H9 (cell line): ENCODE measurements around the gene VPS35L. TPM values are rescaled to one million over a fixed set of nuclear protein-coding genes. Genes with fewer than 3 reads are reported as not detected.

Experiments used
- DNase-seq: peaks from one replicate; pipeline ENCODE4 v3.0.0-alpha.2; 2017
- H2AFZ ChIP-seq: one replicate; pipeline ENCODE4 v1.6.1; 2013; ENCODE audit warnings: mild to moderate bottlenecking, low read length, control low read depth, moderate library complexity
- H2AK5ac ChIP-seq: 2 replicates; pipeline ENCODE4 v1.6.1; 2013; ENCODE audit warnings: low read length, control low read depth, mixed read lengths; ENCODE audit not compliant: insufficient read length
- H2BK120ac ChIP-seq: one replicate; pipeline ENCODE4 v1.6.1; 2013; ENCODE audit warnings: low read depth, mild to moderate bottlenecking, low read length, control low read depth, inconsistent platforms; ENCODE audit not compliant: poor library complexity, severe bottlenecking
- H2BK12ac ChIP-seq: 2 replicates; pipeline ENCODE4 v1.6.1; 2013; ENCODE audit warnings: low read length, control low read depth, mixed read lengths, low read depth; ENCODE audit not compliant: insufficient read length
- H2BK15ac ChIP-seq: 2 replicates; pipeline ENCODE4 v1.6.1; 2013; ENCODE audit warnings: low read depth, low read length, control low read depth
- H2BK20ac ChIP-seq: one replicate; pipeline ENCODE4 v1.6.1; 2013; ENCODE audit warnings: low read depth, mild to moderate bottlenecking, low read length, control low read depth, inconsistent platforms; ENCODE audit not compliant: poor library complexity, severe bottlenecking
- H2BK5ac ChIP-seq: 2 replicates; pipeline ENCODE4 v1.6.1; 2013; ENCODE audit warnings: low read length, control low read depth, mixed read lengths; ENCODE audit not compliant: insufficient read length
- H3K14ac ChIP-seq: 2 replicates; pipeline ENCODE4 v1.6.1; 2013; ENCODE audit warnings: low read length, control low read depth; ENCODE audit not compliant: insufficient read depth
- H3K18ac ChIP-seq: 2 replicates; pipeline ENCODE4 v1.6.1; 2013; ENCODE audit warnings: low read depth, mild to moderate bottlenecking, mixed read lengths, low read length, control low read depth; ENCODE audit not compliant: insufficient read length
- H3K23ac ChIP-seq: 2 replicates; pipeline ENCODE4 v1.6.1; 2013; ENCODE audit warnings: low read length, control low read depth, mixed read lengths, low read depth; ENCODE audit not compliant: insufficient read length
- H3K23me2 ChIP-seq: 2 replicates; pipeline ENCODE4 v1.6.1; 2013; ENCODE audit warnings: low read depth, mild to moderate bottlenecking, mixed read lengths, low read length, control low read depth; ENCODE audit not compliant: insufficient read length, poor library complexity, severe bottlenecking
- H3K27ac ChIP-seq: 2 replicates; pipeline ENCODE4 v1.5.1; 2013; ENCODE audit warnings: low read length, control low read depth, mixed read lengths, low read depth; ENCODE audit not compliant: insufficient read length
- H3K27me3 ChIP-seq: 2 replicates; pipeline ENCODE4 v1.6.1; 2013; ENCODE audit warnings: low read length, control low read depth, inconsistent platforms; ENCODE audit not compliant: insufficient read depth
- H3K4ac ChIP-seq: 2 replicates; pipeline ENCODE4 v1.6.1; 2013; ENCODE audit warnings: low read depth, mild to moderate bottlenecking, control low read depth, inconsistent platforms, low read length, moderate library complexity
- H3K4me1 ChIP-seq: 2 replicates; pipeline ENCODE4 v1.6.1; 2013; ENCODE audit warnings: low read length, control low read depth, inconsistent platforms; ENCODE audit not compliant: insufficient read depth
- H3K4me2 ChIP-seq: 2 replicates; pipeline ENCODE4 v1.6.1; 2013; ENCODE audit warnings: low read length, control low read depth, mixed read lengths; ENCODE audit not compliant: insufficient read length, insufficient read depth
- H3K56ac ChIP-seq: 2 replicates; pipeline ENCODE4 v1.6.1; 2013; ENCODE audit warnings: low read depth, mild to moderate bottlenecking, mixed read lengths, low read length, control low read depth; ENCODE audit not compliant: insufficient read length
- H3K79me1 ChIP-seq: 2 replicates; pipeline ENCODE4 v1.6.1; 2013; ENCODE audit warnings: low read depth, mild to moderate bottlenecking, moderate library complexity, low read length, control low read depth, inconsistent platforms; ENCODE audit not compliant: insufficient read depth, poor library complexity, severe bottlenecking
- H3K79me2 ChIP-seq: 2 replicates; pipeline ENCODE4 v1.6.1; 2013; ENCODE audit warnings: low read length, control low read depth, inconsistent platforms; ENCODE audit not compliant: insufficient read depth
- H3K9ac ChIP-seq: 2 replicates; pipeline ENCODE4 v1.6.1; 2013; ENCODE audit warnings: low read length, control low read depth, mixed read lengths; ENCODE audit not compliant: insufficient read length; ENCODE audit errors: extremely low read depth
- H3K9me3 ChIP-seq: one replicate; pipeline ENCODE4 v1.6.1; 2013; ENCODE audit warnings: low read depth, low read length, inconsistent platforms; ENCODE audit not compliant: control insufficient read depth
- H3T11ph ChIP-seq: one replicate; pipeline ENCODE4 v1.6.1; 2013; ENCODE audit warnings: mild to moderate bottlenecking, low read length, control low read depth, inconsistent platforms
- H4K20me1 ChIP-seq: one replicate; pipeline ENCODE4 v1.6.1; 2013; ENCODE audit not compliant: control insufficient read depth, insufficient read length, insufficient read depth
- H4K5ac ChIP-seq: 2 replicates; pipeline ENCODE4 v1.6.1; 2013; ENCODE audit warnings: low read depth, mild to moderate bottlenecking, mixed read lengths, low read length, control low read depth; ENCODE audit not compliant: insufficient read length
- H4K8ac ChIP-seq: replicated peaks from 2 replicates; pipeline ENCODE4 v1.6.1; 2013; ENCODE audit warnings: low read length, control low read depth, mixed read lengths, low read depth; ENCODE audit not compliant: insufficient read length
- H4K91ac ChIP-seq: 2 replicates; pipeline ENCODE4 v1.6.1; 2013; ENCODE audit warnings: low read depth, mild to moderate bottlenecking, moderate library complexity, mixed read lengths, low read length, control low read depth; ENCODE audit not compliant: insufficient read length
- H3K27ac Mint-ChIP-seq, 3 experiments: 2 replicates in 2 of 3; 3 replicates in 1 of 3; pipeline ENCODE4 v1.8.0; 2020 to 2021; ENCODE audit warnings: mixed read lengths in 3 of 3, mild to moderate bottlenecking in 1 of 3, moderate library complexity in 1 of 3
- H3K27me3 Mint-ChIP-seq: 2 replicates; pipeline ENCODE4 v1.8.0; 2021; ENCODE audit warnings: low read depth, mild to moderate bottlenecking, moderate library complexity, mixed read lengths
- H3K36me3 Mint-ChIP-seq, 3 experiments: 2 replicates in 2 of 3; 3 replicates in 1 of 3; pipeline ENCODE4 v1.8.0; 2020 to 2021; ENCODE audit warnings: low read depth in 3 of 3, mixed read lengths in 3 of 3; ENCODE audit not compliant: insufficient read depth in 1 of 3
- H3K4me1 Mint-ChIP-seq, 2 experiments: 2 replicates each; pipeline ENCODE4 v1.8.0; 2020; ENCODE audit warnings: mixed read lengths in 2 of 2
- H3K4me3 Mint-ChIP-seq, 2 experiments: 2 replicates in 1 of 2; 3 replicates in 1 of 2; pipeline ENCODE4 v1.8.0; 2020 to 2021; ENCODE audit warnings: mild to moderate bottlenecking in 2 of 2, mixed read lengths in 2 of 2, moderate library complexity in 1 of 2
- H3K9me3 Mint-ChIP-seq, 2 experiments: 2 replicates in 1 of 2; 3 replicates in 1 of 2; pipeline ENCODE4 v1.8.0; 2020; ENCODE audit warnings: mild to moderate bottlenecking in 2 of 2, mixed read lengths in 2 of 2, moderate library complexity in 1 of 2
- whole genome bisulfite sequencing: extraction: QIAGEN DNeasy Blood & Tissue Kit; methylation state at CpG from one replicate; pipeline ENCODE4 v1.1.7; 2013; ENCODE audit warnings: missing lambda C conversion rate, low lambda C conversion rate, mixed read lengths; ENCODE audit not compliant: insufficient read length; ENCODE audit errors: extremely low coverage; 5-methylcytosine and 5-hydroxymethylcytosine counted together
- total RNA-seq: library from RNA; stranded (reverse); gene quantifications from 2 replicates; pipeline ENCODE4 v1.2.1, GENCODE V29; 2021
- TF ChIP-seq, protein P1 (sequence below): fragments of 200-600 bp; sonication (generic); conservative IDR thresholded peaks from 3 replicates; pipeline ENCODE4 v1.8.0; 2021; ENCODE audit warnings: antibody characterized with exemption, mild to moderate bottlenecking

The VPS35L gene
- total RNA-seq, 1 experiment from 2014 or later = 58.4 TPM

DNA sequence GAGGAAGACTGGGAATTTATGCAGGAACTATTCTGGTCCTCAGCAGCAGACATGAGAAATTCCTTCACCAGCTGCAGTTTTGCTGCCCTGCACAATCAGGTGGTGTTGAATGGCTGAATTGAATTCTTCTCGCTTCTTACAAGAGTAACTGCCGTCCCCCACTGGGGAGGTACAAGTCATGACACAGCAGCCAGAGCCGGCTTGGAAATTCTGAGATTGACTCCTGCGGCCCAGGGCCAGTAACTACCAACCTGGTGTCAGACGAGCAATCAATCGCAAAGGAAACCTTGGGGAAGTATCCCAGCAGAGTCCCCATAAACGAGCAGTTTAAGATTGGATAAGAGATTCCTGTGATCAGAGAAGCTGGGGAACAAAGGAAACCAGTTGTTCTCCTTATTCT, 131.8 kb downstream of the VPS35L start:
- Mint-ChIP-seq H3K4me1 (peaks cover 4 to 10% of the 10 kb centered on the region in 2 experiments), H3K9me3 (peaks cover 1 to 7% of the 10 kb centered on the region in 2 experiments; a peak in 3 of 5 replicates), H3K36me3 (peaks cover 25 to 60% (median 59%) of the 10 kb centered on the region in 3 experiments), H3K27ac (peak overlapping the region; percentile 82 to 88 (median 83); a peak in 6 of 7 replicates), H3K4me3 (no peak overlapping the region), H3K27me3 (no peaks in the 10 kb centered on the region)
- H3K27me3 ChIP-seq = no peaks in the 10 kb centered on the region
- no peak overlapping the region for H2BK120ac ChIP-seq
- no peak overlapping the region for H2BK12ac ChIP-seq
- H3K79me2 ChIP-seq = no peaks in the 10 kb centered on the region
- TF ChIP-seq, protein P1, sequence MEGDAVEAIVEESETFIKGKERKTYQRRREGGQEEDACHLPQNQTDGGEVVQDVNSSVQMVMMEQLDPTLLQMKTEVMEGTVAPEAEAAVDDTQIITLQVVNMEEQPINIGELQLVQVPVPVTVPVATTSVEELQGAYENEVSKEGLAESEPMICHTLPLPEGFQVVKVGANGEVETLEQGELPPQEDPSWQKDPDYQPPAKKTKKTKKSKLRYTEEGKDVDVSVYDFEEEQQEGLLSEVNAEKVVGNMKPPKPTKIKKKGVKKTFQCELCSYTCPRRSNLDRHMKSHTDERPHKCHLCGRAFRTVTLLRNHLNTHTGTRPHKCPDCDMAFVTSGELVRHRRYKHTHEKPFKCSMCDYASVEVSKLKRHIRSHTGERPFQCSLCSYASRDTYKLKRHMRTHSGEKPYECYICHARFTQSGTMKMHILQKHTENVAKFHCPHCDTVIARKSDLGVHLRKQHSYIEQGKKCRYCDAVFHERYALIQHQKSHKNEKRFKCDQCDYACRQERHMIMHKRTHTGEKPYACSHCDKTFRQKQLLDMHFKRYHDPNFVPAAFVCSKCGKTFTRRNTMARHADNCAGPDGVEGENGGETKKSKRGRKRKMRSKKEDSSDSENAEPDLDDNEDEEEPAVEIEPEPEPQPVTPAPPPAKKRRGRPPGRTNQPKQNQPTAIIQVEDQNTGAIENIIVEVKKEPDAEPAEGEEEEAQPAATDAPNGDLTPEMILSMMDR = no peak
- no peak overlapping the region for H3T11ph ChIP-seq
- H2BK20ac ChIP-seq = no peak overlapping the region
- H4K20me1 ChIP-seq = no peaks in the 10 kb centered on the region
- no peak overlapping the region for H4K8ac ChIP-seq
- no peak overlapping the region for H2AK5ac ChIP-seq
- H3K18ac ChIP-seq = no peak overlapping the region
- WGBS = no CpG with 5 or more reads among the region's 7 CpGs
- H3K9me3 ChIP-seq = no peaks in the 10 kb centered on the region
- H2BK5ac ChIP-seq = no peak overlapping the region
- H2BK15ac ChIP-seq = no peak overlapping the region
- no peak overlapping the region for H3K23ac ChIP-seq
- H3K79me1 ChIP-seq = no peaks in the 10 kb centered on the region
- no peaks in the 10 kb centered on the region for H3K23me2 ChIP-seq
- H4K5ac ChIP-seq = no peak overlapping the region
- H3K4me1 ChIP-seq = no peaks in the 10 kb centered on the region
- no peak overlapping the region for H2AFZ ChIP-seq
- H4K91ac ChIP-seq = no peak overlapping the region
- DNase-seq = no peak
- H3K9ac ChIP-seq = no peak overlapping the region
- no peak overlapping the region for H3K27ac ChIP-seq
- no peak overlapping the region for H3K56ac ChIP-seq
- no peak overlapping the region for H3K4me2 ChIP-seq
- H3K14ac ChIP-seq = no peak overlapping the region
- H3K4ac ChIP-seq = no peak overlapping the region
